Panc1 (cell line): Measurements from ENCODE around the gene KCNG2. TPM values are rescaled to one million over a fixed set of nuclear protein-coding genes. Genes with fewer than 3 reads are reported as not detected.

Experiments
- ATAC-seq: fragments of 200-7000 bp; cut with Tn5 transposase; 2 replicates; pipeline ENCODE4 v1.9.1; 2020; ENCODE audit warnings: mild to moderate bottlenecking, moderate library complexity
- BruUV-seq: library from RNA; stranded (reverse); fragments of 400-500 nt; replicated peaks from 2 replicates; lab custom pipeline; 2021; lab: Mats Ljungman, UMichigan
- CTCF ChIA-PET: fragments of 300-600 bp; sonication (Branson Sonifier 250); formaldehyde crosslinking; loops from one replicate; lab custom pipeline; 2022; ENCODE audit warnings: antibody characterized with exemption; lab: Charles Lee
- POLR2A ChIA-PET: fragments of 300-600 bp; sonication (Branson Sonifier 250); formaldehyde crosslinking; loops from one replicate; lab custom pipeline; 2022; ENCODE audit warnings: antibody characterized with exemption; lab: Charles Lee
- DNase-seq: peaks from one replicate; pipeline ENCODE4 v3.0.0-alpha.2; 2010; ENCODE audit warnings: low read depth, low spot score
- H3K27ac ChIP-seq: 2 replicates; pipeline ENCODE4 v1.5.1; 2011; ENCODE audit warnings: mild to moderate bottlenecking, low read length, inconsistent platforms
- H3K27me3 ChIP-seq: fragments of 200-500 bp; sonication (Bioruptor generic); 2 replicates; pipeline ENCODE4 v1.6.0; 2014; ENCODE audit warnings: low read length, inconsistent platforms; ENCODE audit not compliant: control insufficient read depth, insufficient read depth
- H3K36me3 ChIP-seq: fragments of 200-500 bp; sonication (Bioruptor generic); 2 replicates; pipeline ENCODE4 v1.5.1; 2014; ENCODE audit warnings: inconsistent platforms, mild to moderate bottlenecking, low read length, moderate library complexity; ENCODE audit not compliant: control insufficient read depth, insufficient read depth
- H3K4me1 ChIP-seq: 2 replicates; pipeline ENCODE4 v1.5.1; 2011; ENCODE audit warnings: inconsistent platforms, mild to moderate bottlenecking, low read length, moderate library complexity; ENCODE audit not compliant: control insufficient read depth, insufficient read depth
- H3K4me3 ChIP-seq, 2 experiments: 2 replicates each; pipeline ENCODE4 v1.5.1; 2011 to 2012; ENCODE audit warnings: low read depth in 2 of 2, low read length in 2 of 2, mild to moderate bottlenecking in 2 of 2, inconsistent platforms in 1 of 2, moderate library complexity in 1 of 2
- H3K9me3 ChIP-seq: fragments of 200-500 bp; sonication (Bioruptor generic); 2 replicates; pipeline ENCODE4 v1.5.1; 2014; ENCODE audit warnings: low read depth, mild to moderate bottlenecking, inconsistent platforms, low read length, moderate library complexity; ENCODE audit not compliant: control insufficient read depth, insufficient read depth
- POLR2AphosphoS5 ChIP-seq: IDR thresholded peaks from 2 replicates; pipeline ENCODE4 v1.6.1; 2012; ENCODE audit warnings: mild to moderate bottlenecking, low read depth, low read length, moderate library complexity
- SIN3A ChIP-seq: IDR thresholded peaks from 2 replicates; pipeline ENCODE4 v1.6.1; 2012; ENCODE audit warnings: low read depth, mild to moderate bottlenecking, low read length, moderate library complexity, borderline replicate concordance; ENCODE audit not compliant: insufficient read depth
- TCF7L2 ChIP-seq: IDR thresholded peaks from 2 replicates; pipeline ENCODE4 v1.6.1; 2011; ENCODE audit warnings: mild to moderate bottlenecking, low read depth, low read length, inconsistent platforms
- in situ Hi-C: cut with HindIII; loops from 2 replicates; pipeline ENCODE4 v1.10.0; 2016; ENCODE audit warnings: low sequenced_read_pairs, low pct_unique_long_range_greater_than_20kb
- intact Hi-C: fragments of 100-400 bp; cut with micrococcal nuclease; formaldehyde crosslinking; loops from one replicate; pipeline ENCODE4 v1.10.0; 2022; ENCODE audit not compliant: unreplicated experiment
- total RNA-seq: library from RNA; stranded (reverse); gene quantifications from one replicate; pipeline ENCODE4 v1.2.1, GENCODE V29; 2021; ENCODE audit not compliant: unreplicated experiment
- TF ChIP-seq, protein P1 (sequence below): fragments of 450-650 bp; IDR thresholded peaks from 2 replicates; pipeline ENCODE4 v1.5.1; 2017; ENCODE audit warnings: mild to moderate bottlenecking
- TF ChIP-seq, protein P2 (sequence below), 2 experiments: IDR thresholded peaks; 2 replicates each; pipeline ENCODE4 v1.6.1; 2011 to 2012; ENCODE audit warnings: low read depth in 2 of 2, control low read depth in 1 of 2, low read length in 1 of 2, mild to moderate bottlenecking in 1 of 2, moderate library complexity in 1 of 2; ENCODE audit not compliant: insufficient read depth in 1 of 2

The KCNG2 gene
- total RNA-seq, 1 experiment from 2014 or later, result not detected

- CTCF ChIA-PET, result no interaction called here
- no peak for ATAC-seq
Observed at GRCh38 chr18:79921984-79922965, 124.5 kb downstream of the KCNG2 start.

DNA sequence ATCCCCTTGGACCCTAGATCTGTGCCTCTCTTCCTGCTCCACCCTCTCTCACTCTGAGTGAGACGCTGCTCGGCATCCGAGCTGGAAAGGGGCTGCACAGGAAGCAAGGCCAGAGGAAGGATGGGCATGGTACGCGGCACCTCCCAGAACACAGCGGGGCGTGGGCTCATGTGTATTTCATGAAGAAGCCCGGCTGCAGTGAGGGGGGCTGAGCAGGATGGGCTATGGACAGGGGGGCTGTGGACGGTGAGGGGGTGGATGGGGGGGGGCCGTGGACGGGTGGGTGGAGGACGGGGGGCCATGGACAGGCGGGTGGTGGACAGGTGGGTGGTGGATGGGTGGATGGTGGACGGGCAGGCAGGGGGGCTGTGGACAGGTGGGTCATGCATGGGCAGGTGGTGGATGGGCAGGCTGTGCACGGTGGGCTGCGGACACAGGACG lies 125.3 kb downstream of the KCNG2 start:
- H3K4me3 ChIP-seq, result no peak overlapping the region
- H3K9me3 ChIP-seq, result no peaks in the 10 kb centered on the region
- no peaks in the 10 kb centered on the region for H3K36me3 ChIP-seq
- H3K4me1 ChIP-seq, result no peaks in the 10 kb centered on the region
- in situ Hi-C loops (no loop called here), intact Hi-C loops (no loop called here)
- no peak overlapping the region for H3K27ac ChIP-seq
- DNase-seq, result no peak
- ATAC-seq, result no peak
- TF ChIP-seq POLR2AphosphoS5 (no peak), TCF7L2 (no peak), SIN3A (no peak)
- TF ChIP-seq, protein P1, sequence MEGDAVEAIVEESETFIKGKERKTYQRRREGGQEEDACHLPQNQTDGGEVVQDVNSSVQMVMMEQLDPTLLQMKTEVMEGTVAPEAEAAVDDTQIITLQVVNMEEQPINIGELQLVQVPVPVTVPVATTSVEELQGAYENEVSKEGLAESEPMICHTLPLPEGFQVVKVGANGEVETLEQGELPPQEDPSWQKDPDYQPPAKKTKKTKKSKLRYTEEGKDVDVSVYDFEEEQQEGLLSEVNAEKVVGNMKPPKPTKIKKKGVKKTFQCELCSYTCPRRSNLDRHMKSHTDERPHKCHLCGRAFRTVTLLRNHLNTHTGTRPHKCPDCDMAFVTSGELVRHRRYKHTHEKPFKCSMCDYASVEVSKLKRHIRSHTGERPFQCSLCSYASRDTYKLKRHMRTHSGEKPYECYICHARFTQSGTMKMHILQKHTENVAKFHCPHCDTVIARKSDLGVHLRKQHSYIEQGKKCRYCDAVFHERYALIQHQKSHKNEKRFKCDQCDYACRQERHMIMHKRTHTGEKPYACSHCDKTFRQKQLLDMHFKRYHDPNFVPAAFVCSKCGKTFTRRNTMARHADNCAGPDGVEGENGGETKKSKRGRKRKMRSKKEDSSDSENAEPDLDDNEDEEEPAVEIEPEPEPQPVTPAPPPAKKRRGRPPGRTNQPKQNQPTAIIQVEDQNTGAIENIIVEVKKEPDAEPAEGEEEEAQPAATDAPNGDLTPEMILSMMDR, result no peak
- TF ChIP-seq, protein P2, sequence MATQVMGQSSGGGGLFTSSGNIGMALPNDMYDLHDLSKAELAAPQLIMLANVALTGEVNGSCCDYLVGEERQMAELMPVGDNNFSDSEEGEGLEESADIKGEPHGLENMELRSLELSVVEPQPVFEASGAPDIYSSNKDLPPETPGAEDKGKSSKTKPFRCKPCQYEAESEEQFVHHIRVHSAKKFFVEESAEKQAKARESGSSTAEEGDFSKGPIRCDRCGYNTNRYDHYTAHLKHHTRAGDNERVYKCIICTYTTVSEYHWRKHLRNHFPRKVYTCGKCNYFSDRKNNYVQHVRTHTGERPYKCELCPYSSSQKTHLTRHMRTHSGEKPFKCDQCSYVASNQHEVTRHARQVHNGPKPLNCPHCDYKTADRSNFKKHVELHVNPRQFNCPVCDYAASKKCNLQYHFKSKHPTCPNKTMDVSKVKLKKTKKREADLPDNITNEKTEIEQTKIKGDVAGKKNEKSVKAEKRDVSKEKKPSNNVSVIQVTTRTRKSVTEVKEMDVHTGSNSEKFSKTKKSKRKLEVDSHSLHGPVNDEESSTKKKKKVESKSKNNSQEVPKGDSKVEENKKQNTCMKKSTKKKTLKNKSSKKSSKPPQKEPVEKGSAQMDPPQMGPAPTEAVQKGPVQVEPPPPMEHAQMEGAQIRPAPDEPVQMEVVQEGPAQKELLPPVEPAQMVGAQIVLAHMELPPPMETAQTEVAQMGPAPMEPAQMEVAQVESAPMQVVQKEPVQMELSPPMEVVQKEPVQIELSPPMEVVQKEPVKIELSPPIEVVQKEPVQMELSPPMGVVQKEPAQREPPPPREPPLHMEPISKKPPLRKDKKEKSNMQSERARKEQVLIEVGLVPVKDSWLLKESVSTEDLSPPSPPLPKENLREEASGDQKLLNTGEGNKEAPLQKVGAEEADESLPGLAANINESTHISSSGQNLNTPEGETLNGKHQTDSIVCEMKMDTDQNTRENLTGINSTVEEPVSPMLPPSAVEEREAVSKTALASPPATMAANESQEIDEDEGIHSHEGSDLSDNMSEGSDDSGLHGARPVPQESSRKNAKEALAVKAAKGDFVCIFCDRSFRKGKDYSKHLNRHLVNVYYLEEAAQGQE (IDR thresholded peaks at IDR 0.05; ENCODE audit: insufficient read depth in 1 of 2, low read depth in 2 of 2, low read length in 1 of 2), result no peak
- BruUV-seq, result no TSS peak
- no peaks in the 10 kb centered on the region for H3K27me3 ChIP-seq
- ChIA-PET CTCF (no interaction called here), POLR2A (no interaction called here)

More at GRCh38 chr18:79921984-79922965, 124.5 kb downstream of the KCNG2 start:
- in situ Hi-C loops, result no loop called here
- Histone ChIP-seq H3K27ac (no peak overlapping the region), H3K9me3 (no peaks in the 10 kb centered on the region), H3K36me3 (no peaks in the 10 kb centered on the region), H3K27me3 (no peaks in the 10 kb centered on the region), H3K4me3 (no peak overlapping the region), H3K4me1 (no peaks in the 10 kb centered on the region)
- intact Hi-C loops, result no loop called here
- BruUV-seq, result no TSS peak
- POLR2A ChIA-PET, result no interaction called here
- TF ChIP-seq TCF7L2 (no peak), POLR2AphosphoS5 (no peak), SIN3A (no peak)
- TF ChIP-seq, protein P1, result no peak
- TF ChIP-seq, protein P2 (IDR thresholded peaks at IDR 0.05; ENCODE audit: insufficient read depth in 1 of 2, low read depth in 2 of 2, low read length in 1 of 2), result no peak
- DNase-seq, result no peak
